Measurements from ENCODE around the gene FOXO1.

The FOXO1 gene

DNA sequence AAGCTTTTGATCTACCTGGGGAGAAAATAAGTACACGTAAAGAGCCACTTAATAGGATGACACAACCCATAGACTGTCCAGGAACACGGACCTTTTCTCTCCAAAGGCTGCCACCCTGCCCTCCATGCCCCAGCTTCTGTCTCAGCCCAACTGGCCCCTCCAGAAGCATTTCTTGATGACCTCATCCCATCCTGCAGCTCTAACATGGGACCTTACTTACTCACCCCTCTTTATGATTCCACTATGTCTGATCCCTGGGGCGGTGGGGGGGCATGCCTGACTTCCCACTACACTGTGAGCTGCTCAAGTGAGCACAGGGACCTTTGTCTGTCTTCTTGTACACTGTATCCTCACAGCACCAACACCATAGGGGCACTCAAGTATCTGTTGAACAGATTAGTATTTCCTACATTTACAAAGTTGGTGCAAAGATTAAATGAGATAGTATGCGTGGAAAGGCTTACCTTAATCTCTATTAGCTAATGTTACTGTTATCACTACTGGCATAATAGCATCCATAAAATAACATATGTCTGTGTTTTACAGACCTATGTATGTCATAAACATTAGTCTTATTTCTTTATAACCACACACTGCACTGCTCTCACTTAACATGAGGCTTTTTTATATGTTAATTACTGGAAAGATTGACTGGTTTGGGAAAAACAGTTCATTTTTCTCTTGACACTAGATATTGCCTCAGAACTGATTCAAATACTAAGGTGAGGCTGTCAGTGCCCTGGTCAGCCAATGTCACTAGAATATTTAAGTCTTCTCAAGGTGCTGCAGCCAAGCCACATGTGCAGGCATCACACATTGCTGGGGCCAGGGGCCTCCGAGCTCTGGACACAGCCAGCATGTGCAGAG is 100.9 kb downstream of the FOXO1 start:
- no peak overlapping the region for H3K4me3 ChIP-seq (ENCODE audit: low read depth, low read length)
- DNase-seq (ENCODE audit: low read depth), result no peak
- TF ChIP-seq CTCF (IDR thresholded peaks at IDR 0.05; ENCODE audit: insufficient read depth, low read depth, low read length, missing control alignments), result no peak

DNA sequence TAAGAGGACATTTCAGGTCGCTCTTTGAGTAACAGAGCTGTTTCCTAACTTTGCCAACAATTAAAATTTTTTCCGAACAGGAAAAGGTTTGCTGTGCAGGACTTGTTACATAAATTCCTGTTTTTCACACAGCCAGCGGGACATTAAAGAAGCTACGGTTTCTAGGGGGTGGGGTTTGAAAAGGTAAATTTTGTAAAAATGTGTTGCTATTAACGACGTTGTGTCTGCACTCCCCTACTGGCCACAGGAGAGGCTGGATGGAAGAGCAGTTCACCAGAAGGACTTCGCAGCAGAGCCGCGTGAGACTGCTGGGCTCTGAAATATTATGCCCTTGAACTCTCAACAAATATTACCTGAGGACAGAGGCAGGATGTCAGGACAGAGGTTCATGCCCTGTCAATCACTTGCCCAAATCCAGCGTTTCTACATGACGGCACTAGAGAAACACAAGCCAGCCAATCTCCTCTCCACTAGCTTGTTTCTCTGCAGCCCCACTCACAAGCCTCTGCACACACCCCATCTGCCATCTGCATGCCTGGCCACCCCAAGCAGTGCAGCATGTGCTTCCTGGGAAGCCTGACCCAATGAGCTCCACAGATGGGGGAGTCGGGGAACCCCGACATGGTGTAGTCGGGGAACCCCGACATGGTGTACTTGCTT is 102.0 kb downstream of the FOXO1 start:
- no peak for TF ChIP-seq CTCF (IDR thresholded peaks at IDR 0.05; ENCODE audit: insufficient read depth, low read depth, low read length, missing control alignments)
- no peak overlapping the region for H3K4me3 ChIP-seq (ENCODE audit: low read depth, low read length)

GRCh38 chr13:40563350-40564125 is 102.9 kb downstream of the FOXO1 start:
- TF ChIP-seq CTCF (IDR thresholded peaks at IDR 0.05; ENCODE audit: insufficient read depth, low read depth, low read length, missing control alignments), result no peak
- no peak for DNase-seq (ENCODE audit: low read depth)

More for the DNA sequence above, 102.0 kb downstream of the FOXO1 start:
- peak; percentile 42 for DNase-seq (ENCODE audit: low read depth)

DNA sequence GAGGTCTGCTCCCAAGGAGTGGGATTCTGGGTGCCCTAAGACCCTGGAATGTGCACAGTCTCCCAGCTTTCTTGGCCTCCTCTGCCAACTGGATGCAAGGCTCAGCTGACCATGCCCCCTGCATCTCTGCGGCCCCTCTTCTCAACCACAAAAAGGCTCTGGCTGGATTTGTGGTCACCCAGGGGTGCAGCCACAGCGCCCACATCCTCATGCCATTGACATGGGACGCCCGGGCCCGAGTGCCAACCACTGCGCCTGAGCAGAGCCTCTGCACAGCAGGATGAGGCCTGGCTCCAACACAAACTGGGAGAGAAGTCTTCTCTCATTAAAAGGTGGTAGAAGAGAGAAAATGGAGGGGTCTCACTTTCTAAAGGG is 103.5 kb downstream of the FOXO1 start:
- peak; percentile 43 for DNase-seq (ENCODE audit: low read depth)
- no peak overlapping the region for H3K4me3 ChIP-seq (ENCODE audit: low read depth, low read length)
- TF ChIP-seq CTCF (IDR thresholded peaks at IDR 0.05; ENCODE audit: insufficient read depth, low read depth, low read length, missing control alignments), result no peak

More at GRCh38 chr13:40563350-40564125, 102.9 kb downstream of the FOXO1 start:
- no peak overlapping the region for H3K4me3 ChIP-seq (ENCODE audit: low read depth, low read length)

GRCh38 chr13:40559915-40560314 is 106.5 kb downstream of the FOXO1 start:
- no peak for DNase-seq (ENCODE audit: low read depth)
- no peak for TF ChIP-seq CTCF (IDR thresholded peaks at IDR 0.05; ENCODE audit: insufficient read depth, low read depth, low read length, missing control alignments)
- no peak overlapping the region for H3K4me3 ChIP-seq (ENCODE audit: low read depth, low read length)

DNA sequence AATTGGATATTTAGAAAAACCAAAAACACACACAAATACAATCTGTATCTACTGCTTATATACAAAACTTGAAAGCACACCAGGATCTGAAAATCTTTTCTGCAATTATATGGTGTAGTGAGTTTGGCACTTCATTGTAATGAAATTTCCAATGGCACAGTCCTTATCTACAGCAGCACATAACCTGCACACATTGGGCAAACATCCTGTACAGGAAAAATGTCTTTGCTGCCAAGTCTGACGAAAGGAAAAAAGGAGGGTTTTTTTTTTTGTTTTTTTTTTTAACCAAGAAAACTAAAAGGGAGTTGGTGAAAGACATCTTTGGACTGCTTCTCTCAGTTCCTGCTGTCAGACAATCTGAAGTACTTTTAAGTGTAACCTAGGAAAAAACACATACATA is 107.8 kb downstream of the FOXO1 start:
- no peak for DNase-seq (ENCODE audit: low read depth)

More for the DNA sequence above, 107.8 kb downstream of the FOXO1 start:
- TF ChIP-seq CTCF (IDR thresholded peaks at IDR 0.05; ENCODE audit: insufficient read depth, low read depth, low read length, missing control alignments), result no peak
- no peak overlapping the region for H3K4me3 ChIP-seq (ENCODE audit: low read depth, low read length)
